Activated CD4-positive, alpha-beta memory T cell treated with anti-CD3 and anti-CD28 coated beads for 36 hours (primary cell): ENCODE results near the gene CCNI2. TPM values are rescaled to one million over a fixed set of nuclear protein-coding genes. Genes with fewer than 3 reads are reported as not detected.
A peak's percentile ranks its signal among the peaks of the same experiment; 100 is the strongest.

ENCODE experiments used
- CTCF ChIA-PET: fragments of 350-600 bp; sonication (Branson Sonifier 250); formaldehyde crosslinking; loops from one replicate; lab custom pipeline; 2021; ENCODE audit warnings: antibody characterized with exemption, inconsistent platforms; lab: Charles Lee
- POLR2A ChIA-PET: fragments of 350-600 bp; sonication (Branson Sonifier 250); formaldehyde crosslinking; loops from one replicate; lab custom pipeline; 2021; ENCODE audit warnings: antibody characterized with exemption; lab: Charles Lee
- DNase-seq: peaks from one replicate; pipeline ENCODE4 v3.0.0-alpha.2; 2020
- H3K27ac Mint-ChIP-seq: one replicate; pipeline ENCODE4 v1.8.0; 2021; ENCODE audit warnings: mixed read lengths
- H3K27me3 Mint-ChIP-seq: one replicate; pipeline ENCODE4 v1.8.0; 2021; ENCODE audit warnings: mixed read lengths
- H3K36me3 Mint-ChIP-seq: one replicate; pipeline ENCODE4 v1.8.0; 2021; ENCODE audit warnings: mixed read lengths
- H3K4me1 Mint-ChIP-seq: one replicate; pipeline ENCODE4 v1.8.0; 2021; ENCODE audit warnings: low read depth, mixed read lengths
- H3K4me3 Mint-ChIP-seq: one replicate; pipeline ENCODE4 v1.8.0; 2021; ENCODE audit warnings: mild to moderate bottlenecking, mixed read lengths
- H3K9me3 Mint-ChIP-seq: one replicate; pipeline ENCODE4 v1.8.0; 2021; ENCODE audit warnings: mixed read lengths
- intact Hi-C: fragments of 100-400 bp; cut with micrococcal nuclease; formaldehyde crosslinking; loops from one replicate; pipeline ENCODE4 v1.15.1; 2023
- total RNA-seq, 2 experiments: library from RNA; stranded (reverse); gene quantifications; one replicate each; pipeline ENCODE4 v1.2.3, GENCODE V29; 2021

Gene CCNI2
- total RNA-seq, 2 experiments from 2014 or later, result 2.7 to 4.2 TPM

- CTCF ChIA-PET, result no interaction called here
Measured at GRCh38 chr5:132759114-132760048, 12.2 kb downstream of the CCNI2 start.

GRCh38 chr5:132760049-132760420, 12.8 kb downstream of the CCNI2 start:
- H3K36me3 Mint-ChIP-seq, result peaks cover 9% of the 10 kb centered on the region
- ChIA-PET POLR2A (no interaction called here), CTCF (no interaction called here)
- no peak for DNase-seq
- H3K27ac Mint-ChIP-seq, result no peak overlapping the region
- peaks cover 2% of the 10 kb centered on the region for H3K4me1 Mint-ChIP-seq
- intact Hi-C loops, result no loop called here
- no peaks in the 10 kb centered on the region for H3K9me3 Mint-ChIP-seq
- H3K27me3 Mint-ChIP-seq, result no peaks in the 10 kb centered on the region
- H3K4me3 Mint-ChIP-seq, result no peak overlapping the region

More at GRCh38 chr5:132759114-132760048, 12.2 kb downstream of the CCNI2 start:
- Mint-ChIP-seq H3K4me3 (no peak overlapping the region), H3K9me3 (no peaks in the 10 kb centered on the region), H3K27me3 (no peaks in the 10 kb centered on the region), H3K36me3 (peaks cover 9% of the 10 kb centered on the region), H3K4me1 (peaks cover 8% of the 10 kb centered on the region), H3K27ac (no peak overlapping the region)
- intact Hi-C loops, result no loop called here
- POLR2A ChIA-PET, result no interaction called here
- DNase-seq, result peak; percentile 6

GRCh38 chr5:132760601-132761317, 13.5 kb downstream of the CCNI2 start:
- POLR2A ChIA-PET, result no interaction called here
- intact Hi-C loops, result no loop called here
- H3K27ac Mint-ChIP-seq, result no peak overlapping the region

GRCh38 chr5:132761321-132762240, 14.4 kb downstream of the CCNI2 start:
- Mint-ChIP-seq H3K36me3 (peaks cover 9% of the 10 kb centered on the region), H3K4me1 (no peaks in the 10 kb centered on the region), H3K27me3 (no peaks in the 10 kb centered on the region), H3K27ac (no peak overlapping the region), H3K4me3 (no peak overlapping the region), H3K9me3 (no peaks in the 10 kb centered on the region)
- ChIA-PET CTCF (interaction anchor here (0.8 kb wide), 1 partner anchor 49 kb away, joined by 3 read pairs; no protein-coding TSS in a partner anchor), POLR2A (no interaction called here)
- peak; percentile 6 for DNase-seq
- intact Hi-C loops, result no loop called here

More at GRCh38 chr5:132760601-132761317, 13.5 kb downstream of the CCNI2 start:
- Mint-ChIP-seq H3K36me3 (peaks cover 9% of the 10 kb centered on the region), H3K27me3 (no peaks in the 10 kb centered on the region), H3K4me3 (no peak overlapping the region), H3K4me1 (no peaks in the 10 kb centered on the region), H3K9me3 (no peaks in the 10 kb centered on the region)
- DNase-seq, result peak; percentile 3
- CTCF ChIA-PET, result no interaction called here

- CTCF ChIA-PET, result interaction anchor here (0.8 kb wide), 1 partner anchor 48 kb away, joined by 3 read pairs; no protein-coding TSS in a partner anchor
- Mint-ChIP-seq H3K27me3 (no peaks in the 10 kb centered on the region), H3K27ac (no peak overlapping the region), H3K9me3 (no peaks in the 10 kb centered on the region), H3K4me3 (no peak overlapping the region), H3K4me1 (no peaks in the 10 kb centered on the region), H3K36me3 (peaks cover 9% of the 10 kb centered on the region)
- no peak for DNase-seq
- intact Hi-C loops, result no loop called here
- POLR2A ChIA-PET, result no interaction called here
Measured at GRCh38 chr5:132762246-132763000, 15.2 kb downstream of the CCNI2 start.

- Mint-ChIP-seq H3K4me1 (no peaks in the 10 kb centered on the region), H3K27ac (no peak overlapping the region), H3K4me3 (no peak overlapping the region), H3K27me3 (no peaks in the 10 kb centered on the region), H3K9me3 (no peaks in the 10 kb centered on the region), H3K36me3 (peaks cover 9% of the 10 kb centered on the region)
- ChIA-PET POLR2A (interaction anchor here (1.3 kb wide), 1 partner anchor 9 kb away, joined by 3 read pairs; no protein-coding TSS in a partner anchor), CTCF (no interaction called here)
- no peak for DNase-seq
- intact Hi-C loops, result no loop called here
Measured at GRCh38 chr5:132763181-132764036, 16.2 kb downstream of the CCNI2 start.

GRCh38 chr5:132764051-132764450, 16.8 kb downstream of the CCNI2 start:
- intact Hi-C loops, result no loop called here
- ChIA-PET CTCF (no interaction called here), POLR2A (interaction anchor here (1.3 kb wide), 1 partner anchor 9 kb away, joined by 3 read pairs; no protein-coding TSS in a partner anchor)
- Mint-ChIP-seq H3K4me1 (no peaks in the 10 kb centered on the region), H3K27ac (no peak overlapping the region), H3K27me3 (no peaks in the 10 kb centered on the region), H3K9me3 (no peaks in the 10 kb centered on the region), H3K4me3 (no peak overlapping the region), H3K36me3 (peaks cover 9% of the 10 kb centered on the region)
- DNase-seq, result no peak

GRCh38 chr5:132764671-132765238, 17.5 kb downstream of the CCNI2 start:
- H3K27ac Mint-ChIP-seq, result no peak overlapping the region
- no peaks in the 10 kb centered on the region for H3K9me3 Mint-ChIP-seq
- ChIA-PET CTCF (no interaction called here), POLR2A (no interaction called here)
- H3K4me3 Mint-ChIP-seq, result no peak overlapping the region
- intact Hi-C loops, result no loop called here
- peaks cover 9% of the 10 kb centered on the region for H3K36me3 Mint-ChIP-seq
- no peaks in the 10 kb centered on the region for H3K27me3 Mint-ChIP-seq
- no peaks in the 10 kb centered on the region for H3K4me1 Mint-ChIP-seq
- no peak for DNase-seq

GRCh38 chr5:132765311-132766019, 18.2 kb downstream of the CCNI2 start:
- POLR2A ChIA-PET, result no interaction called here
- H3K27ac Mint-ChIP-seq, result no peak overlapping the region
- H3K4me3 Mint-ChIP-seq, result no peak overlapping the region
- no peaks in the 10 kb centered on the region for H3K4me1 Mint-ChIP-seq
- no peaks in the 10 kb centered on the region for H3K27me3 Mint-ChIP-seq
- no peak for DNase-seq
- H3K9me3 Mint-ChIP-seq, result no peaks in the 10 kb centered on the region
- CTCF ChIA-PET, result no interaction called here
- peaks cover 9% of the 10 kb centered on the region for H3K36me3 Mint-ChIP-seq
- intact Hi-C loops, result no loop called here
